Ishikawa (cell line): ENCODE results near the gene RPL22L1.

Experiments used
- EP300 ChIP-seq: IDR thresholded peaks from 2 replicates; pipeline ENCODE4 v1.6.1; 2012; ENCODE audit warnings: borderline replicate concordance
- TEAD4 ChIP-seq: IDR thresholded peaks from 2 replicates; pipeline ENCODE4 v1.6.1; 2012
- TF ChIP-seq, protein P1 (sequence below): IDR thresholded peaks from 2 replicates; pipeline ENCODE4 v1.6.1; 2012; ENCODE audit warnings: low read depth, mild to moderate bottlenecking
- TF ChIP-seq, protein P2 (sequence below): IDR thresholded peaks from 2 replicates; pipeline ENCODE4 v1.6.1; 2012

DNA sequence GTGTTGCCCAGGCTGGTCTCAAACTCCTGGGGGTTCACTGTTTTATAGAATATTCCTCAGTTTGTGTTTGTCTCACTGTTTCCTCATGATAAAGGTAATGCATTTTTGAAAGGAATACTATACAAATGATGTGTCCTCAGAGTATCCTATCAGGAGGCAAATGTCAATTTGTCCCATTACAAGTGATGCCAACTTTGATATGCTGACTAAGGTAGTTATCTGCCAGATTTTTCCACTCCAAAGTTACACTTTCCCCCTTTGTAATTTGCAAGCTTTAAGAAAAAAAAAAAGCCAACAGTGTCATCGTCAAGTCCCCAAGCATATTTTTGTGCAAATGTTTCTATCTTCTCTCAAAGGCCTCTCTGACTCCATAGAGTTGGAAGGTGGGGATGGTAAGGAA is 29.5 kb upstream of the RPL22L1 start:
- TF ChIP-seq EP300 (no peak), TEAD4 (no peak)
- TF ChIP-seq, protein P1, sequence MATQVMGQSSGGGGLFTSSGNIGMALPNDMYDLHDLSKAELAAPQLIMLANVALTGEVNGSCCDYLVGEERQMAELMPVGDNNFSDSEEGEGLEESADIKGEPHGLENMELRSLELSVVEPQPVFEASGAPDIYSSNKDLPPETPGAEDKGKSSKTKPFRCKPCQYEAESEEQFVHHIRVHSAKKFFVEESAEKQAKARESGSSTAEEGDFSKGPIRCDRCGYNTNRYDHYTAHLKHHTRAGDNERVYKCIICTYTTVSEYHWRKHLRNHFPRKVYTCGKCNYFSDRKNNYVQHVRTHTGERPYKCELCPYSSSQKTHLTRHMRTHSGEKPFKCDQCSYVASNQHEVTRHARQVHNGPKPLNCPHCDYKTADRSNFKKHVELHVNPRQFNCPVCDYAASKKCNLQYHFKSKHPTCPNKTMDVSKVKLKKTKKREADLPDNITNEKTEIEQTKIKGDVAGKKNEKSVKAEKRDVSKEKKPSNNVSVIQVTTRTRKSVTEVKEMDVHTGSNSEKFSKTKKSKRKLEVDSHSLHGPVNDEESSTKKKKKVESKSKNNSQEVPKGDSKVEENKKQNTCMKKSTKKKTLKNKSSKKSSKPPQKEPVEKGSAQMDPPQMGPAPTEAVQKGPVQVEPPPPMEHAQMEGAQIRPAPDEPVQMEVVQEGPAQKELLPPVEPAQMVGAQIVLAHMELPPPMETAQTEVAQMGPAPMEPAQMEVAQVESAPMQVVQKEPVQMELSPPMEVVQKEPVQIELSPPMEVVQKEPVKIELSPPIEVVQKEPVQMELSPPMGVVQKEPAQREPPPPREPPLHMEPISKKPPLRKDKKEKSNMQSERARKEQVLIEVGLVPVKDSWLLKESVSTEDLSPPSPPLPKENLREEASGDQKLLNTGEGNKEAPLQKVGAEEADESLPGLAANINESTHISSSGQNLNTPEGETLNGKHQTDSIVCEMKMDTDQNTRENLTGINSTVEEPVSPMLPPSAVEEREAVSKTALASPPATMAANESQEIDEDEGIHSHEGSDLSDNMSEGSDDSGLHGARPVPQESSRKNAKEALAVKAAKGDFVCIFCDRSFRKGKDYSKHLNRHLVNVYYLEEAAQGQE: no peak
- TF ChIP-seq, protein P2, sequence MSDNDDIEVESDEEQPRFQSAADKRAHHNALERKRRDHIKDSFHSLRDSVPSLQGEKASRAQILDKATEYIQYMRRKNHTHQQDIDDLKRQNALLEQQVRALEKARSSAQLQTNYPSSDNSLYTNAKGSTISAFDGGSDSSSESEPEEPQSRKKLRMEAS: no peak
